Neuronal stem cell (in vitro differentiated cells): ENCODE results near the gene LEPROT.

Experiments
- DNase-seq: peaks from one replicate; pipeline ENCODE4 v3.0.0-alpha.2; 2013; ENCODE audit warnings: low spot score
- H2AFZ ChIP-seq: one replicate; pipeline ENCODE4 v1.6.1; 2013; ENCODE audit warnings: mild to moderate bottlenecking, low read length, inconsistent platforms
- H2AK5ac ChIP-seq: 2 replicates; pipeline ENCODE4 v1.6.1; 2013; ENCODE audit warnings: low read depth, mild to moderate bottlenecking, inconsistent platforms, low read length, moderate library complexity, mixed read lengths
- H2BK120ac ChIP-seq: 2 replicates; pipeline ENCODE4 v1.6.1; 2013; ENCODE audit warnings: low read depth, mild to moderate bottlenecking, inconsistent platforms, low read length, moderate library complexity, mixed read lengths
- H2BK12ac ChIP-seq: one replicate; pipeline ENCODE4 v1.6.1; 2013; ENCODE audit warnings: low read length, inconsistent platforms
- H2BK15ac ChIP-seq: 2 replicates; pipeline ENCODE4 v1.6.1; 2013; ENCODE audit warnings: mild to moderate bottlenecking, low read length, inconsistent platforms, mixed read lengths
- H2BK5ac ChIP-seq: one replicate; pipeline ENCODE4 v1.6.1; 2013; ENCODE audit warnings: inconsistent platforms, mild to moderate bottlenecking, low read length, moderate library complexity
- H3K14ac ChIP-seq: one replicate; pipeline ENCODE4 v1.6.1; 2013; ENCODE audit warnings: low read length, inconsistent platforms
- H3K18ac ChIP-seq: 2 replicates; pipeline ENCODE4 v1.6.1; 2013; ENCODE audit warnings: low read length, inconsistent platforms
- H3K23ac ChIP-seq: 2 replicates; pipeline ENCODE4 v1.6.1; 2013; ENCODE audit warnings: low read depth, mild to moderate bottlenecking, mixed read lengths, low read length, inconsistent platforms; ENCODE audit not compliant: poor library complexity
- H3K27ac ChIP-seq: replicated peaks from 3 replicates; pipeline ENCODE4 v1.5.1; 2013; ENCODE audit warnings: low read length, inconsistent platforms
- H3K27me3 ChIP-seq, 3 experiments: 2 replicates each; pipeline ENCODE4 v1.6.1; 2013; ENCODE audit warnings: low read length in 3 of 3, mild to moderate bottlenecking in 2 of 3, inconsistent platforms in 1 of 3, low read depth in 1 of 3, mixed read lengths in 1 of 3, moderate library complexity in 1 of 3; ENCODE audit not compliant: control insufficient read depth in 3 of 3, insufficient read depth in 3 of 3
- H3K36me3 ChIP-seq, 2 donors: replicated peaks in 1 of 2; 2 replicates each; pipeline ENCODE4 v1.6.1; 2013; ENCODE audit warnings: low read length in 2 of 2; ENCODE audit not compliant: control insufficient read depth in 2 of 2, insufficient read depth in 2 of 2
- H3K4ac ChIP-seq: 2 replicates; pipeline ENCODE4 v1.6.1; 2013; ENCODE audit warnings: inconsistent platforms, mild to moderate bottlenecking, low read length, moderate library complexity
- H3K4me1 ChIP-seq, 2 donors: 1 replicate in 1 of 2; 2 replicates in 1 of 2; pipeline ENCODE4 v1.6.1; 2013; ENCODE audit warnings: low read length in 2 of 2, low read depth in 1 of 2; ENCODE audit not compliant: control insufficient read depth in 2 of 2, insufficient read depth in 1 of 2
- H3K4me2 ChIP-seq: one replicate; pipeline ENCODE4 v1.6.1; 2013; ENCODE audit warnings: mild to moderate bottlenecking, low read length, inconsistent platforms; ENCODE audit not compliant: insufficient read depth, poor library complexity, severe bottlenecking
- H3K4me3 ChIP-seq, 2 donors: 2 replicates each; pipeline ENCODE4 v1.5.1; 2013; ENCODE audit warnings: low read length in 2 of 2, mild to moderate bottlenecking in 2 of 2, inconsistent platforms in 1 of 2, moderate library complexity in 1 of 2
- H3K79me1 ChIP-seq: one replicate; pipeline ENCODE4 v1.6.1; 2013; ENCODE audit warnings: low read depth, mild to moderate bottlenecking, inconsistent platforms, low read length, moderate library complexity
- H3K9ac ChIP-seq: one replicate; pipeline ENCODE4 v1.6.1; 2013; ENCODE audit warnings: mild to moderate bottlenecking, low read depth, low read length, inconsistent platforms; ENCODE audit not compliant: poor library complexity
- H3K9me3 ChIP-seq, 2 donors: replicated peaks in 1 of 2; 2 replicates each; pipeline versions ENCODE3 to v1.6.1; 2013; ENCODE audit warnings: low read length in 2 of 2, mild to moderate bottlenecking in 2 of 2, inconsistent platforms in 1 of 2, low read depth in 1 of 2, mixed read lengths in 1 of 2, moderate library complexity in 1 of 2; ENCODE audit not compliant: control insufficient read depth in 2 of 2, insufficient read depth in 1 of 2
- H4K8ac ChIP-seq: one replicate; pipeline ENCODE4 v1.6.1; 2013; ENCODE audit warnings: low read depth, mild to moderate bottlenecking, inconsistent platforms, low read length, moderate library complexity
- H4K91ac ChIP-seq: one replicate; pipeline ENCODE4 v1.6.1; 2013; ENCODE audit warnings: low read length, low read depth, mild to moderate bottlenecking, inconsistent platforms; ENCODE audit not compliant: poor library complexity
- WGBS, 2 donors: extraction: QIAGEN DNeasy Blood & Tissue Kit; methylation state at CpG; one replicate each; pipeline ENCODE4 v1.1.7; 2013; ENCODE audit warnings: missing lambda C conversion rate in 2 of 2, mixed read lengths in 1 of 2; ENCODE audit not compliant: insufficient read length in 2 of 2, insufficient replicate concordance in 1 of 2; ENCODE audit errors: extremely low coverage in 2 of 2; 5-methylcytosine and 5-hydroxymethylcytosine counted together

Gene LEPROT

DNA sequence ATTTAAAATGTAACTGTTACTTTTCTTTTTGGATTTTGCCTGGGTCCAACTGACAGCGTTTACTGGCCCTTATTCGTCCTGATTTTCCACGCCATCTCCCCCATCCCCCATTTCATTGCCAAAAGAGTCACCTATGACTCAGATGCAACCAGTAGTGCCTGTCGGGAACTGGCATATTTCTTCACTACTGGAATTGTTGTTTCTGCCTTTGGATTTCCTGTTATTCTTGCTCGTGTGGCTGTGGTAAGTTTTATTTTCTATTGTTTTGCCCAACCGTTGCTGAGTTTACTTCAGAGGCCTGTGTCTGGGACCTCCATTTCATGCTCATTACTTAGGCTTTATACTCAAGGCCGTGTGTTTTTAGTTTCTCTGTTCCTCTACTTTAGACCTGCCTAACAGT, 9.3 kb downstream of the LEPROT start:
- H3K27me3 ChIP-seq: no peaks in the 10 kb centered on the region
- no peak overlapping the region for H3K9ac ChIP-seq
- peaks cover 0 to 19% of the 10 kb centered on the region in 2 donors for H3K4me1 ChIP-seq
- no peak for DNase-seq
- H3K9me3 ChIP-seq: no peaks in the 10 kb centered on the region
- H3K4me3 ChIP-seq: no peak overlapping the region
- H2BK120ac ChIP-seq: no peak overlapping the region
- no CpG with 5 or more reads among the region's 7 CpGs for WGBS, 2 donors
- H3K14ac ChIP-seq: no peak overlapping the region
- no peak overlapping the region for H3K27ac ChIP-seq
- H3K23ac ChIP-seq: no peak overlapping the region
- no peak overlapping the region for H2BK15ac ChIP-seq
- H4K8ac ChIP-seq: no peak overlapping the region
- H2AFZ ChIP-seq: no peak overlapping the region
- H3K4me2 ChIP-seq: no peak overlapping the region
- no peak overlapping the region for H3K4ac ChIP-seq
- H2AK5ac ChIP-seq: no peak overlapping the region
- H3K36me3 ChIP-seq: peaks cover 0 to 84% of the 10 kb centered on the region in 2 donors
- H3K79me1 ChIP-seq: no peaks in the 10 kb centered on the region
- H2BK5ac ChIP-seq: no peak overlapping the region
- H3K18ac ChIP-seq: no peak overlapping the region
- H4K91ac ChIP-seq: no peak overlapping the region
- no peak overlapping the region for H2BK12ac ChIP-seq

DNA sequence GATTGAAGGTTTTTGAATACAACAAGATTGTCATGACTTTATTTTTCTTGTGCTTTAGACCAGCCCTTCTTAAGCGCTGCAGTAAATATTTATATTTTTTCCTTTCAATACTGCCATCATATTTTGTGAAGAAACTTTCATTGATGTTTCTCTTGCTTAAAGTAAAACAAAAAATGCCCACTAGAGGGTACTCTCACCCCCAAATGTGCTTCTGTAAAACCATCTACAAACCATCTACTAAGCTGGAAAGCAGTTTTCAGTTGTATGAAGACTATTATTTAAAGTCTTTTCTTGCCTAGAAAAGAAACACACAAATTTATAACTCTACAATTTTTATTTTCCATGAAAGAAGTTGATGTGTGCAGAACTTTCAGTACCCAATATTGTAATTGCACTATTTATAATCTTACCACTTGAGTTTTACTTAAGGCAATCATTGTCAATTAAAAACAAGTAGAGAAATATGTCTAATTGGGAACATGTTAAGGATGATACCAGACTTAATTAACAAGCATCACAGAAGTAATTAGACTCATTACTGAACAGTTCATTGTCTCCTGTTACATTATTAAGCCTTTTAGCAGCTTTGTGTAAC, 10.7 kb downstream of the LEPROT start:
- Histone ChIP-seq H3K9me3 (no peaks in the 10 kb centered on the region), H3K14ac (no peak overlapping the region), H3K4me2 (no peak overlapping the region), H3K79me1 (no peaks in the 10 kb centered on the region), H3K4ac (no peak overlapping the region), H2AK5ac (no peak overlapping the region), H4K91ac (no peak overlapping the region), H3K27me3 (no peaks in the 10 kb centered on the region), H4K8ac (no peak overlapping the region), H2BK120ac (no peak overlapping the region), H3K27ac (no peak overlapping the region), H2BK5ac (no peak overlapping the region), H2AFZ (no peak overlapping the region), H3K18ac (no peak overlapping the region), H2BK15ac (no peak overlapping the region), H3K36me3 (peaks cover 0 to 76% of the 10 kb centered on the region in 2 donors), H3K4me1 (peaks cover 0 to 19% of the 10 kb centered on the region in 2 donors), H3K9ac (no peak overlapping the region), H3K23ac (no peak overlapping the region), H3K4me3 (no peak overlapping the region), H2BK12ac (no peak overlapping the region)
- DNase-seq: no peak
- WGBS, 2 donors: no CpG with 5 or more reads among the region's 1 CpG

DNA sequence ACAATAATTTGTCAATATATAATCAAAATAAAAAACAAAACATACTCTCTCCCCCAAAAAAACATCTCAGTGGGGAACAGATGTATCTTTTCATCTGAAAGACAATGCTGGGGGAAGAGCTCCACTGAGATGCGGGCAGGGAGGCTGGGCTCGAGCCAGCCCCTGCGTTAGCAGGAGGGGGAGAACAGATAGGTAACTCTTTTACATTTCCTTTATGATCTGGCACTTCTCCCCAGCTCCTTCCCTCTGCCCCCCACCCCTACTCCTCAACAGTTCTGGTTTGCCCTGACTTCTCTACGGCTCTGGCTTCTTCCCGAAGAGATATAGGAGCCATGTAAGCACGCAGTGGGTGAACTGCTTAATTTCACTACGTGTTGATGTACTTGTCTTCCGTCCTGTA, 12.4 kb downstream of the LEPROT start:
- no peak overlapping the region for H2BK120ac ChIP-seq
- H2AK5ac ChIP-seq: no peak overlapping the region
- no peak overlapping the region for H3K9ac ChIP-seq
- no peak overlapping the region for H3K4ac ChIP-seq
- no peak overlapping the region for H4K8ac ChIP-seq
- DNase-seq: no peak
- H3K79me1 ChIP-seq: no peaks in the 10 kb centered on the region
- no peak overlapping the region for H2BK12ac ChIP-seq
- no peaks in the 10 kb centered on the region for H3K9me3 ChIP-seq
- H3K36me3 ChIP-seq: peaks cover 0 to 64% of the 10 kb centered on the region in 2 donors
- no peak overlapping the region for H3K4me3 ChIP-seq
- no peak overlapping the region for H3K18ac ChIP-seq
- peaks cover 0 to 19% of the 10 kb centered on the region in 2 donors for H3K4me1 ChIP-seq
- no peak overlapping the region for H3K27ac ChIP-seq
- H2AFZ ChIP-seq: no peak overlapping the region
- no peak overlapping the region for H2BK5ac ChIP-seq
- H3K4me2 ChIP-seq: no peak overlapping the region
- no peak overlapping the region for H2BK15ac ChIP-seq
- H3K14ac ChIP-seq: no peak overlapping the region
- no peak overlapping the region for H4K91ac ChIP-seq
- H3K27me3 ChIP-seq: no peaks in the 10 kb centered on the region
- WGBS, 2 donors: no CpG with 5 or more reads among the region's 8 CpGs
- no peak overlapping the region for H3K23ac ChIP-seq

DNA sequence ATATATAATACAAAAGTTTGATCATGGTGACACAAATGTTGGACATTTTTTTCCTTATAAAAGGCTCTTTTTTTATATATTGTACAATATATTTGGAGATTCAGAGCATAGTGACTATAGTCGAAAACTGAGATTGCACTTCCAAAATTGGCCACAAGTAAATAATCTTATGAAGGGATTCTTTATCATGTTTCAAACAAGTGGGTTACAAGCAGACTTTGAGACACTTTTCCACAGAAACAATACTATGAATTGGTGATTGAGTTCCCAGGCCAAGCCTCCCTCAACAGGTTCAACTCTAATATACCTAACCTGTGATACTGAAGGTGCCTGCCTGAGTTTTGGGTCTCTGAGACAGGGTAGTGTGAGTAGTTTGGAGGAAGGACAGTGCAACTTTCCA, 13.8 kb downstream of the LEPROT start:
- H2BK120ac ChIP-seq: no peak overlapping the region
- DNase-seq: no peak
- H3K79me1 ChIP-seq: no peaks in the 10 kb centered on the region
- H4K91ac ChIP-seq: no peak overlapping the region
- H2AK5ac ChIP-seq: no peak overlapping the region
- no peak overlapping the region for H3K4me2 ChIP-seq
- H4K8ac ChIP-seq: no peak overlapping the region
- H3K36me3 ChIP-seq: peaks cover 0 to 51% of the 10 kb centered on the region in 2 donors
- no peak overlapping the region for H3K27ac ChIP-seq
- no CpG with 5 or more reads among the region's 1 CpG for WGBS, 2 donors
- H3K23ac ChIP-seq: no peak overlapping the region
- no peaks in the 10 kb centered on the region for H3K27me3 ChIP-seq
- no peaks in the 10 kb centered on the region for H3K9me3 ChIP-seq
- no peak overlapping the region for H2BK5ac ChIP-seq
- no peak overlapping the region for H3K18ac ChIP-seq
- H2BK15ac ChIP-seq: no peak overlapping the region
- H3K14ac ChIP-seq: no peak overlapping the region
- no peak overlapping the region for H3K4ac ChIP-seq
- H3K4me3 ChIP-seq: no peak overlapping the region
- no peak overlapping the region for H2BK12ac ChIP-seq
- H2AFZ ChIP-seq: no peak overlapping the region
- peaks cover 0 to 16% of the 10 kb centered on the region in 2 donors for H3K4me1 ChIP-seq
- no peak overlapping the region for H3K9ac ChIP-seq
